Cardiac fibroblast (primary cell): ENCODE data around the gene GP9.

Source experiments
- DNase-seq, 2 donors: peaks; one replicate each; pipeline versions ENCODE4 v3.0.0 to v3.0.0-alpha.2; 2010; ENCODE audit warnings: low read depth in 2 of 2
- H3K4me3 ChIP-seq, 2 donors: replicated peaks in 1 of 2; 1 replicate in 1 of 2; 2 replicates in 1 of 2; pipeline ENCODE4 v1.5.1; 2011; ENCODE audit warnings: low read depth in 2 of 2, low read length in 2 of 2, mild to moderate bottlenecking in 2 of 2, moderate library complexity in 1 of 2
- TF ChIP-seq, protein P1 (sequence below): IDR thresholded peaks from one replicate; pipeline ENCODE4 v1.5.1; 2011; ENCODE audit warnings: low read depth, mild to moderate bottlenecking, low read length, inconsistent platforms

The GP9 gene

DNA sequence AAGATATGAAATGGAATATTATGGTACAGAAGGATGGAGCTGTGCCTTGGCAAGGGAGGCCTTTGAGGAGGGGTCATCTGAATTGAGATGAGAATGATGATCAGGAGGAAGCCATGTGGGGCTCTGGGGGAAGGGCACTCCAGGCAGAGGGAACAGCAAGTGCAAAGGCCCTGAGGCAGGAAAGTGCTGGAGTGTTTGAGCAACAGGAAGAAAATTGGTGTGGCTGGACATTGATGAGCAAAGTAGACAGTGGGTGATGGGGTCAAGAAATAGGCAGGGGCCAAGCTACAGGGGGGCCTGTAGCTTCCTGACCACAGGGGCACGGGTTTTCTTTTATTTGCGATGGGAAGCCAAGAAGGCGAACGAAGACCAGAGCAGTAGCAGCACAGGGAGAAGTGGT is 3.3 kb upstream of the GP9 start:
- TF ChIP-seq, protein P1, sequence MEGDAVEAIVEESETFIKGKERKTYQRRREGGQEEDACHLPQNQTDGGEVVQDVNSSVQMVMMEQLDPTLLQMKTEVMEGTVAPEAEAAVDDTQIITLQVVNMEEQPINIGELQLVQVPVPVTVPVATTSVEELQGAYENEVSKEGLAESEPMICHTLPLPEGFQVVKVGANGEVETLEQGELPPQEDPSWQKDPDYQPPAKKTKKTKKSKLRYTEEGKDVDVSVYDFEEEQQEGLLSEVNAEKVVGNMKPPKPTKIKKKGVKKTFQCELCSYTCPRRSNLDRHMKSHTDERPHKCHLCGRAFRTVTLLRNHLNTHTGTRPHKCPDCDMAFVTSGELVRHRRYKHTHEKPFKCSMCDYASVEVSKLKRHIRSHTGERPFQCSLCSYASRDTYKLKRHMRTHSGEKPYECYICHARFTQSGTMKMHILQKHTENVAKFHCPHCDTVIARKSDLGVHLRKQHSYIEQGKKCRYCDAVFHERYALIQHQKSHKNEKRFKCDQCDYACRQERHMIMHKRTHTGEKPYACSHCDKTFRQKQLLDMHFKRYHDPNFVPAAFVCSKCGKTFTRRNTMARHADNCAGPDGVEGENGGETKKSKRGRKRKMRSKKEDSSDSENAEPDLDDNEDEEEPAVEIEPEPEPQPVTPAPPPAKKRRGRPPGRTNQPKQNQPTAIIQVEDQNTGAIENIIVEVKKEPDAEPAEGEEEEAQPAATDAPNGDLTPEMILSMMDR: no peak
- DNase-seq: no peak
- H3K4me3 ChIP-seq: no peak overlapping the region

DNA sequence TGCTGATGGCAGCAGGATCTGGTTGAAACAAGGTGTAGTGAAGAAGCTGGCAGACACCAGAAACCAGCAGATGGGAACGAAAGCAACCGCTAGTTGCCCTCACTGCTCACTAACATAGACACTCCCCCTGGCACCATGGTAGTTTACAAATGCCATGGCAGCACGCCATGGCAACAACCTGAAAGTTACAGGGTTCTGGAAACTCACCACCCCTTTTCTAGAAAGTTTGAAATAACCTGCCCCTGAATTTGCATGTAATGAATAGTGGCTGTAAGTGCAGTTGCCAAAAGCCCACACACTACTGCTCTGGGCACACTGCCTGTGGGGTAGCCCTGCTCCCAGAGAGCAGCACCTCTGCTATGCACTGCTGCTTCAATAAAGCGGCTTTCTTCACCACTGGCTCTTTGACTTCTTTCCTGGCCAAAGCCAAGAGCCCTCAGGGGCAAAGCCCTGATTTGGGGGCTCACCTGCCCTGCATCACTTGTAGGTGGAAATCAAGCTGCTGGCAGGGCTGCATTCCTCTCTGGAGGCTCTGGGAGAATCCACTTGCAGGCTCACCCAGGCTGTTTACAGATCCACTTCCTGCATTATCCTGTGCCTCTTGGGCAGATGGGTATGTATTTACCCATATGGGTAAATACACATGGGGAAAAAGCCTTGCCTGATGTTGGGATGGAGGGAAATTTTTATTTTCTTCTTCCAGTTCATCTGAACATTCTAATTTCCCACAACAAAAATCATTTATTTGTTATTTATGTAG is 2.0 kb upstream of the GP9 start:
- TF ChIP-seq, protein P1: no peak
- DNase-seq: no peak
- no peak overlapping the region for H3K4me3 ChIP-seq

DNA sequence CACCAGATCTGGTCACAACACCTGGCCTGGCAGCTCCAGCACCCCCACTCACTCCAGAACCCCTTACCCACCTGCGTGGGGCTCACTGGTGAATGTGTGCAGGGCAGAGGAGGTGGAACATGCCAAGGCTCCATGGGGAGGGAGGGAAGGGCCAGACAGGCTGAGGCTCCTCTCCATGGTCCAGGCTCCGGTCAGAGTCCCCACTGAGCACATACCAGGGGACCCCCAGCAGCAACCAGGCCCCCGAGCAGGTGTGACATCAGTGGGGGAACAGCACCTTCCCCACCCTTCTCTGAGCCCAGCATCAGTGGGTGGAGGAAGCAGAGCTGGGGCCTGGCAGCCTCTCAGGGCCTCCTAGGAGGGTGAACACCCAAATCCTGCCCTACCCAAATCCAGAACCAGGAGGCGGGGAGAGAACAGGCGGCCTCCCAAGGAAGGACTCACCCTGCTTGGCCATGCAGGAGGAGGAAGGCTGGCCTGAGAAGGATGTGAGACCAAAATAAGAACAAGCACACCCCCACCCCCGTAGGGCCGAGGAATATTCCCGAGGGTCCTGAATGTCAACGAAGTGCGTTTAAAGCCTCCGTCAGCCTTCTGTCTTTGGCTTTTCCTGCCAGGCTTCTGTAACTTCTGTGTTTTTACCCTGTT is 1.1 kb upstream of the GP9 start:
- TF ChIP-seq, protein P1: no peak
- no peak overlapping the region for H3K4me3 ChIP-seq
- DNase-seq: no peak

DNA sequence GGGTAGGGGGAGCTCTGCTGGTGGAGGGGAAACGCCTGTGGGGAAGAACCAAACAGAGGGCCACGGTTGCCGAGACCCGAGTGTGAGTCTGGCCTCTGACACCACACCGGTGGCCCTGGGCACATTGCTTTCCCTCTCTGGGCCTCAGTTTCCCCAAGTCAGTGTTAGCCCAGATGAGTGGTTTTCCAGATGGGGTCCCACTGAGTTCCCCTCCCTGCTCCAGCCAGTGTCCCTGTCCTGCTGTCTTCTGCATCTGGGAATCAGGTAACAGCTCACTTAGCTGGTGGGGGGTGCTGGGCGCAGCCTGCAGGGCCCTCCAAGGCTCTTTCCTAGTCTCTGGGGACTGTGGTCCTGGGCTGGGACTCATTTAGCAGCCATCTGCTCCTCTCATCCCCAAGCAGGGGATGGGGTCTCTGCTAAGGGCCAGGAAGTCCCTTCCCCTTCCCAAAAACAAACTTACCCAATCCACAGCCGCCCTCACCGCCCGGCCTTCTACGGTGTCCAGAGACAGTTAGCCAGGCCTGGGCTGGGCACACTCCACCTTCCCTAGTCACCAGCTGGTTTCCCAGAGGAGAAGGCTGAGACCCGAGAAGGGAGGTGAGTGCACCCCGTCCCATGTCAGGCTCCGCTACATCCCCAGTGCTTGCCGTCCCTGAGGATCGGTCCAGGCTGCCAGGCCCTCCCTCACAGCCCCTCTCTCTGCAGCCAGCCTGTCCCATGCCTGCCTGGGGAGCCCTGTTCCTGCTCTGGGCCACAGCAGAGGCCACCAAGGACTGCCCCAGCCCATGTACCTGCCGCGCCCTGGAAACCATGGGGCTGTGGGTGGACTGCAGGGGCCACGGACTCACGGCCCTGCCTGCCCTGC is 676 bp downstream of the GP9 start:
- no peak overlapping the region for H3K4me3 ChIP-seq
- TF ChIP-seq, protein P1: no peak

DNA sequence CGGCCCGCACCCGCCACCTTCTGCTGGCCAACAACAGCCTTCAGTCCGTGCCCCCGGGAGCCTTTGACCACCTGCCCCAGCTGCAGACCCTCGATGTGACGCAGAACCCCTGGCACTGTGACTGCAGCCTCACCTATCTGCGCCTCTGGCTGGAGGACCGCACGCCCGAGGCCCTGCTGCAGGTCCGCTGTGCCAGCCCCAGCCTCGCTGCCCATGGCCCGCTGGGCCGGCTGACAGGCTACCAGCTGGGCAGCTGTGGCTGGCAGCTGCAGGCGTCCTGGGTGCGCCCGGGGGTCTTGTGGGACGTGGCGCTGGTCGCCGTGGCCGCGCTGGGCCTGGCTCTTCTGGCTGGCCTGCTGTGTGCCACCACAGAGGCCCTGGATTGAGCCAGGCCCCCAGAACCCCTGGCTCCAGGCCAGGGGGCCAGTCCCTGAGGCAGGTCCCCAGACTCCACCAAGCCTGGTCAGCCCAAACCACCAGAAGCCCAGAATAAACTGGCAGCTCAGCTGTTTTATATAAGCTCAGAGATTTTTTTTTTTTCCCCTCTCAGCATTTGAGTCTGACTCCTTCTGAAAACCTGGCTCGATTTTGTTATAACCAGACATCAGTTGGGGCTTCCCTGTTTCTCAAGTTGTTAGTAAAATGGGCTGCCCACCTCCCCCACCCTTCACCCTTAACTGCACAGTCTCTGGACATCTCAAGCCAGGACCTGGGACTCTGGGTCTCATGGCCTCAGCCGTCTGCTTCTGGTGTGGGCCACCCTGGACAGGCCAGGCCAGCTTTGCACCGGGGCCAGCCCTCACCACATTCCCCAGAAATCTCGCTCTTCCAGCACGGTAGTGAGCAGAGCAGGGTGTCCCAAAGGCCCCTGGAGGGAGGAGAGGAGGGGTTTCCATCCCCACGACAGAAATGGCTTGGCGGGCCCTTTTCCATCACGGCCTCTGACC is 1.6 kb downstream of the GP9 start:
- TF ChIP-seq, protein P1: no peak
- no peak for DNase-seq

More for the DNA sequence above, 676 bp downstream of the GP9 start:
- DNase-seq: no peak

More for the DNA sequence above, 1.6 kb downstream of the GP9 start:
- H3K4me3 ChIP-seq: no peak overlapping the region
